Omental fat pad (tissue), 4 donors: ENCODE results near the gene TRMT112. TPM values are rescaled to one million over a fixed set of nuclear protein-coding genes. Genes with fewer than 3 reads are reported as not detected.

Source experiments
- ATAC-seq: fragments of 150-250 bp; one replicate; pipeline ENCODE4 v1.9.1; 2016; ENCODE audit warnings: mild to moderate bottlenecking, moderate library complexity; ENCODE audit not compliant: low FRiP score
- DNase-seq: peaks from one replicate; pipeline ENCODE4 v3.0.0-alpha.2; 2019; ENCODE audit warnings: low spot score
- total RNA-seq, 4 donors: library from RNA; depleted of rRNA; stranded (reverse); fragments of >200 nt; gene quantifications; one replicate each; pipeline ENCODE4 v1.1.0, GENCODE V29; 2016
- TF ChIP-seq, protein P1 (sequence below), 3 donors: fragments of 450-650 bp; IDR thresholded peaks; one replicate each; pipeline ENCODE4 v1.5.1; 2016 to 2017; ENCODE audit warnings: antibody characterized with exemption in 3 of 3, mild to moderate bottlenecking in 3 of 3, moderate library complexity in 2 of 3

Gene TRMT112
- total RNA-seq, 4 donors from 2014 or later, result 180 to 263 (median 215) TPM

DNA sequence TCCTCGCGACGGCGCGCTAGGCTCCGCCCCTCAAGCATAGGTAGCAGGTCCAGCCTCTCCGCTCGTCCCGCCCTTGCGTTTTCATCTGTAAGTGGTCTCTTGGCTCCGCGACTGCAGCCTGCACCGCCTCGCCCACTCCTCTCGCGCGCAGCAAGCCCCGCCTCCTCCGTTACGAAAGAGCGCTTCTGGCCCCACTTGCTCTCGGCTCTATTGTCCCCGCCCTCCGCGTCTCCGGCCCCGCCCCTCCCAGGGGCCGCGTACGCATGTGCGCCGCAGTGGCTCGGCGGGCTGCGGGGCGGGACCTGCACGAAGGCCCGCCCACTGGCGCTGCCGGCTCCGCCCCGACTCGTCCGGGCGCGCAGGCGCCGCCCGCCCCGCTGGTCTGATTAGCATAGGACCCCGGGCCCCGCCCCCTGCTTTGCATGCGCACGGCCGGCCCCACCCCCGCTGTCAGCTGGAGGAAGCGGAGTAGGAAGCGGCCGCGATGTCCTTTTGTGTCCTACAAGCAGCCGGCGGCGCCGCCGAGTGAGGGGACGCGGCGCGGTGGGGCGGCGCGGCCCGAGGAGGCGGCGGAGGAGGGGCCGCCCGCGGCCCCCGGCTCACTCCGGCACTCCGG lies 12.2 kb downstream of the TRMT112 start, which contains the start of gene ESRRA:
TSS of gene ESRRA (plus strand) at position 450 of the 616 bp plus-strand sequence. CDS start 1,656 bp downstream, outside the sequence.
- peak; percentile 85 for ATAC-seq
- peak; percentile 99 for DNase-seq
- TF ChIP-seq, protein P1, sequence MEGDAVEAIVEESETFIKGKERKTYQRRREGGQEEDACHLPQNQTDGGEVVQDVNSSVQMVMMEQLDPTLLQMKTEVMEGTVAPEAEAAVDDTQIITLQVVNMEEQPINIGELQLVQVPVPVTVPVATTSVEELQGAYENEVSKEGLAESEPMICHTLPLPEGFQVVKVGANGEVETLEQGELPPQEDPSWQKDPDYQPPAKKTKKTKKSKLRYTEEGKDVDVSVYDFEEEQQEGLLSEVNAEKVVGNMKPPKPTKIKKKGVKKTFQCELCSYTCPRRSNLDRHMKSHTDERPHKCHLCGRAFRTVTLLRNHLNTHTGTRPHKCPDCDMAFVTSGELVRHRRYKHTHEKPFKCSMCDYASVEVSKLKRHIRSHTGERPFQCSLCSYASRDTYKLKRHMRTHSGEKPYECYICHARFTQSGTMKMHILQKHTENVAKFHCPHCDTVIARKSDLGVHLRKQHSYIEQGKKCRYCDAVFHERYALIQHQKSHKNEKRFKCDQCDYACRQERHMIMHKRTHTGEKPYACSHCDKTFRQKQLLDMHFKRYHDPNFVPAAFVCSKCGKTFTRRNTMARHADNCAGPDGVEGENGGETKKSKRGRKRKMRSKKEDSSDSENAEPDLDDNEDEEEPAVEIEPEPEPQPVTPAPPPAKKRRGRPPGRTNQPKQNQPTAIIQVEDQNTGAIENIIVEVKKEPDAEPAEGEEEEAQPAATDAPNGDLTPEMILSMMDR (IDR thresholded peaks at IDR 0.05), result no peak

DNA sequence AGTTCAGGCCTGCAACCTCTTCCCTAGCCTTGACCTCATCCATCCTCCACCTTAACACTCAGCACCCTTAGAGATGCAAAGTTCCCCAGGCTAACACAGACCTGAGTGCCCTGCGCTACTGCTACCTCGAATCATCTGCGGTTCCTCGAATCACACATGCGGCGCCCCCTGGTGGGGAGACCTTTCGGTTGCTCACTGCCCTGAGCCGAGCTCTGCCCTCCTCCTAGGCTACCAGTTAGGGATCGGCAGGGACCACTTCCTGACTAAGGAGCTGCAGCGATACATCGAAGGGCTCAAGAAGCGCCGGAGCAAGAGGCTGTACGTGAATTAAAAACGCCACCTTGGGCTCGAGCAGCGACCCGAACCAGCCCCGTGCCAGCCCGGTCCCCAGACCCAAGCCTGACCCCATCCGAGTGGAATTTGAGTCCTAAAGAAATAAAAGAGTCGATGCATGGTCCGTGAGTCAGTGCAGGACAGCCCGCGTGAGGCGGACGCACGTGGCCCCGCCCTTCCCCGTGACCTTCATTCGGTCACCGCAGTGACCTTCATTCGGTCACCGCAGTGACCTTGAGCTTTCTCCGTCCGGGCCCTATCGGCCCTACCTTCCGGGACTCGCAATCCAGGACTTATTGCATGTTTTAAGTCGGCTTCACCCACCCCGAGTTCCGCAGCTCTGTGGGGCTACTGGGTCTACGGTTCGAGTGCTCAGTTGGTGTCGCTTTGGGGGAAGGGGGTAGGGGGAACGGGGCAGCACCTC lies 12.9 kb downstream of the TRMT112 start:
- DNase-seq, result peak; percentile 99
- ATAC-seq, result peak; percentile 38
- TF ChIP-seq, protein P1 (IDR thresholded peaks at IDR 0.05), result peak in 2 of 3 donors; percentile 71

DNA sequence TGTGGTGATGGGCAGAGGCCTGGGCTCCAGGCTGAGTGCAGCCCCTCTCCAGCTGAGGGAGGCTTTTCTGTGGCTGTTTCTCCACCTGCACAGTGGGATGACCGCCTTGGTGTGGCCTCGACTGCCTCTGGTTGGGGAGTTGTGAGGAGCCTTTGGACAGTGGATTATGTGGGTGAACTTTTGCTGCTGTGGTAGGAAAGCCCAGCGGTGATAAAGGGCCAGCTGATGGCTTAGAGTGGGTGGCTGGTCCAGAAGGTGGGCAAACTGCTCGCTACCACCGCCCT lies 13.4 kb downstream of the TRMT112 start:
- no peak for ATAC-seq
- TF ChIP-seq, protein P1 (IDR thresholded peaks at IDR 0.05), result no peak
- DNase-seq, result no peak

DNA sequence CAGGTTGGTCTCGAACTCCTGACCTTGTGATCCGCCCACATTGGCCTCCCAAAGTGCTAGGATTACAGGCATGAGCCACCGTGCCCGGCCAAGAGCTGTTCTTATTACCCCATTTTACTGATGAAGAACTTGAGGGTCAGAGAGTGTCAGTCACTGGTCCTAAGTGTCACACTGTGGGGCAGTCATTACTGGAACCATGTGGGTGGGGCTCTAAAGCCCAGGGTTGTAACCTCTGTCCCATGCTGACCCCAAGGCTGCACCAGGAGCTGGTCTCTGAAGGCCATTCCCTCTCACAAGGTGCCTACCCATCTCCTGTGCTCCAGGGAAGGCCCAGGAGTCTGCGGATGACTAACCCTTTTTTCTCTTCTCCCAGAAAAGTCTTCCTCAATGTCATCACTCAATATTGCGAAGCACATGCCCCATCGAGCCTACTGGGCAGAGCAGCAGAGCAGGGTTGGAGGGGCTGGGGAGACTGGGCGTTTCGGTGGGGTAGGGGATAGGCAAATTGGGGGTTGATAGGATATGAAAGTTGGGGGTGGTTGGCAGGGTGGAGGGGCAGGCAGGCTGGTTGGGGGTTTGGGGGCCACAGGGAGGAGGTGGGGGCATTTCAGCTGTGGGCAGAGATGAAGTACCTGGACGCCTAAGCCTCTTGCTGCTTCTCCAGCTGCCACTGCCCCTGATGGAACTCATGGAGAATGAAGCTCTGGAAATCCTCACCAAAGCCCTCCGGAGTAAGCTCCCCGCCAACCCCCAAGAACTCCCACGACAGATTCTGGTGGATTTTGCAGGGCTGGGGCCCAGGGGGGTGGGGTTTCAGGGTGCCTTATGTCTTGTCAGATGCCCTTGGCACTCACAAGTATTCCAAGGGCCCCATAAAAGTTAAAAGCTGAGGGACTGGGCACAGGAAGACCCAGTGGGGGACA lies 14.0 kb downstream of the TRMT112 start:
- DNase-seq (no peak), ATAC-seq (no peak)
- TF ChIP-seq, protein P1 (IDR thresholded peaks at IDR 0.05), result no peak

DNA sequence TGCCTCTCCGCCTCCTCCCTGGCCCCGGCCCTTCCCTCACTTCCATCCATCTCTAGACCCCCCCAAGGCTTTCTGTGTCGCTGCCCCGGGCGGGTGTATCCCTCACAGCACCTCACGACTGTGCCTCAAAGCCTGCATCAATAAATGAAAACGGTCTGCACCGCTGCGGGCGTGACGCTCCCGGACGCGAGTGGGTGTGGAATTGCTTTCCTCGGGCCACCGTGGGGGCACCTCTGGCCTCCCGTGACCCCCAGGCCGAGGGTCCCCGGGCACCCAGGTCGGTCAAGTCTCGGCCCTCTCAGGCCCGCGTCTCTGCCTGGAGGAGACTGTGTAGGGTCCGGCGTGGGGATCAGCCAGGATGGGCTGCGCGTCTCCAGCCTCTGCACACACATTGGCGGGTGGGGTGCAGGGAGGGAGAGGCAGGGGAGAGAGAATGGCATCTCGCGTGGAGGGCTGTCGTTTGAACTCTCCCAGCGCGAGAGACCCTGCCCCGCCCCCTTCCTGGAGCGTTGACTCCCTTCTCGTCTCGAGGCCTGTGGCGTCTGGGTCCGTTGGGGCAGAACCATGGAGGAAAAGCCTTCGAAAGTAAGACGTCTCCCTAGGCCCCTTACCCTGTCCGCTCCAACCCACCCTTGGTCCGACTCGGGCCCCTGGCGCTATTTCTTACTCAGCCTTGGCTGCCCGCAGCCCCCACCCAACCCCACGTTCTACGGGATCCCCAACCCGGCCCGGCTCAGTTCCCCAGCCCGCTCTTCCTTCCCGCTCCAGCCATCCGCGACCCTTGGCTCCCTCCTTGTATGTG lies 17.3 kb downstream of the TRMT112 start, which contains the start of gene CATSPERZ:
TSS of gene CATSPERZ (plus strand) at position 512 of the 802 bp plus-strand sequence. CDS start at position 565, 53 bp downstream.
- TF ChIP-seq, protein P1 (IDR thresholded peaks at IDR 0.05), result no peak
- no peak for ATAC-seq
- DNase-seq, result no peak
